Stimulated activated CD4-positive, alpha-beta T cell treated with anti-CD3 and anti-CD28 coated beads, Interleukin-4, amount 100 ng/mL, for 4 hours (primary cell): Measurements from ENCODE around the gene MKLN1.
A peak's percentile ranks its signal among the peaks of the same experiment; 100 is the strongest.

ENCODE experiments used
- DNase-seq, 2 experiments: peaks; one replicate each; pipeline ENCODE4 v3.0.0-alpha.2; 2020

Gene MKLN1

DNA sequence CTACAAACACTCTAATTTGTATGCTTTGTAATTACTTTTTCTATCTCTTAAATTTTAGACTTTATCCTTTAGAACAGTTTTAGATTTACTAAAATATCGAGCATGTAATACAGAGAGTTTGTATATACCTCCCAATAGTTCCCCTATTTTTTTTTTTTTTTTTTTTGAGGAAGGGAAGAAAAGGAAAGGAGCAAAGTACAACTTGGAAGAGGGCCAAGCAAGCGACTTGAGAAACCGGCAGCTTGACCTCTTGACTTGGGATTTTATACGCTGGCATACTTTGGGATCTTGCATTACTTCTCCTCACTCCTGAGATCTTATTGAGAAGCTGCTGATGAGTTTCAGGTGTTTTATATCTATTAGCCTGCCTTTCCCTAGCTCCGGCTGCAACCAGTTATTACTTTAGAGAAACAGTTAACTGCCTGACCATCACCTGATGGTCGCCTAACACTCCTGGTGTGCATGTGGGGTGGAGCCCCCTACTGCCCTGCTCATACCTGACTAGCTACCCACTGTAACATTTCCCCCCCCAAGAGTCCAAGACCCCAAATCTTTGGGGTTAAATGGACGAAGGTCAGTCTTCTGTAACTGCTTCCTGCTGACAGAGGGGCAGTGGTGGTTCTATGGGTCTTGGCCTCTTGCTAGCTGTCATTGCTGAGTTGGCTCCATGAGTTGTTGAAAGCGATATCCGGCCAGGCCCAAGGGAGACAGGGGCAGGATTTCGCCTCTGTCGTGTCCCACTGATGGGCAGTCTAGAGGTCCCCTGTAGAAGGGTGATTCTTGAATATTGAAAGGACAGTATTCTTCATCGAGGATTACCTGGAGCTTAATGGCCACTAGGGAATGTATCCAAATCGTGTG, 28.5 kb downstream of the MKLN1 start:
- no peak for DNase-seq

- no peak for DNase-seq
Observed at GRCh38 chr7:131357282-131357880, 29.7 kb downstream of the MKLN1 start.

GRCh38 chr7:131358636-131359035, 31.0 kb downstream of the MKLN1 start:
- DNase-seq = no peak

DNA sequence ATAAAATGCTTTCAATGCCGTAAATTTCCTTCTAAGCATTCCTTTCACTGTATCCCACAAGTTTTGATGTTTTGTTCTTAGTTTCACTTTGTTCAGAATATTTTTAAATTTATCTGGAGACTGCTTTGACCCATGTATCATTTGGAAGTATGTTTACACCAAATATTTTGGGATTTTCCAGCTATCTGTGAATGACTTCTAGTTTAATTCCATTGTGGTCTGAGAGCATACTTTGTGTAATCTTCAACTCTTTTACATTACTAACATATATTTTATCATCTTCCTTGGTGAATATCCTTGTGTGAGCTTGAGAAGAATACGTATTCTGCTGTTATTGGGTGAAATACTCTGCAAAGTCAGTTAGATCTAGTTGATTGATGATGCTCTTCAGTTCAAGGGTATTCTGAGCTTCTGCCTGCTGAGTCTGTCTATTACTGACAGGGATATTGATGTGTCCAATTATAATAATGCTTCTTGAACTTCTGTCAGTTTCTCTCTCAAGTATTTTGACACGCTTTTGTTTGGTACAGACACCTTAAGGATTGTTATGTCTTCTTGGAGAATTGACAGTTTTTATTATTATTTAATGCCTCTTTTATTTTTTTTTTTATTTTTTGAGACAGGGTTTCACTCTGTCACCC, 31.6 kb downstream of the MKLN1 start:
- DNase-seq = no peak

DNA sequence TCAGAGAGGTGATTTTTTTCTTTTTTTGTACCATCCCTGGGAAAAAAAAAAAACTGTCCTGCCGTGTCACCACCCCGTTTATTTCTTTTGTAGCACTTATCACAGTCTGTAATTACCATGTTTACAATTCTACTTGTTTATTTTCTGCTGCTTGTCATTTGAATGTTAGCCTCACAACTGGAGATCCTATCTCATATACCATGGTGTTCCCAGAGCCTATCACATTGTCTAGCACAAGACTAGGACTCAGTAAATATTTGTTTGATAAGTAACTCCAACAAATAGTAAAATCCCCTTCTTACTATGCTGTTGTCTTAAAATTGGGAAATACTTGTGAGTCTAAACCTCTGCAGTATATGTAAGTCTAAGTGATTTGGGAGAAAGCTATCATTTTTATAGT, 36.0 kb downstream of the MKLN1 start:
- no peak for DNase-seq

DNA sequence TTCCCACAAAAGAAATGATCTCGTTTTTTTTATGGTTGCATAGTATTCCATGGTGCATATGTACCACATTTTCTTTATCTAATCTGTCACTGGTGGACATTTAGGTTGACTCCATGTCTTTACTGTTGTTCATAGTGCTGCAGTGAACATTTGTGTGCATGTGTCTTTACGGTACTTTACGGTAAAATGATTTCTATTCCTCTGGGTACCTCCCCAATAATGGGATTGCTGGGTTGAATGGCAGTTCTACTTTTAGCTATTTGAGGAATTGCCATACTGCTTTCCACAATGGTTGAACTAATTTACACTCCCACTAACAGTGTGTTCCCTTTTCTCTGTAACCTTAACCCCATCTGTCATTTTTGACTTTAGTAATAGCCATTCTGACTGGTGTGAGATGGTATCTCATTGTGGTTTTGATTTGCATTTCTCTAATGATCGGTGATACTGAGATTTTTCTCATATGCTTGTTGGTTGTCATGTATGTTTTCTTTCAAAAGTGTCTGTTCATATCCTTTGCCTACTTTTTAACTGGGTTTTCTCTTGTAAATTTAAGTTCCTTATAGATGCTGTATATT, 37.2 kb downstream of the MKLN1 start:
- DNase-seq = no peak

DNA sequence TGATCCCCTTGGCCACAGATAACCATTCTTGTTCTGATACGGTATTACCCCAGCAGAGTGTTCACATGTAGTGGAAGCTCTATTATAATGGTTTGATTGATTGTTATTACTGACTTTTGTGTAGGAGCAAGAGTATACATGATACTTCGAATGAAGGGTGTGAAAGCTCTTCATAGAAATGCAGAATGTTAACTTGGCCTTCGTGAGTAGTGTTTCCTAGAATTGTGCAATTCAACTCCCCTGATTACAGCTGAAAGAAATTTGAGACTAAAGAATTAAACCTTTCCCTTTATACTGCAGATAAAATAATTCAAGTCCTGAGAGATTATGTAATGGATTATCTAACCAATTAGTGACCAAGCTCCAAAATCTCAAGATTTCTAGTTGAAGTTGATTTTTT, 38.2 kb downstream of the MKLN1 start:
- no peak for DNase-seq

GRCh38 chr7:131369354-131369753, 41.7 kb downstream of the MKLN1 start:
- DNase-seq = no peak

DNA sequence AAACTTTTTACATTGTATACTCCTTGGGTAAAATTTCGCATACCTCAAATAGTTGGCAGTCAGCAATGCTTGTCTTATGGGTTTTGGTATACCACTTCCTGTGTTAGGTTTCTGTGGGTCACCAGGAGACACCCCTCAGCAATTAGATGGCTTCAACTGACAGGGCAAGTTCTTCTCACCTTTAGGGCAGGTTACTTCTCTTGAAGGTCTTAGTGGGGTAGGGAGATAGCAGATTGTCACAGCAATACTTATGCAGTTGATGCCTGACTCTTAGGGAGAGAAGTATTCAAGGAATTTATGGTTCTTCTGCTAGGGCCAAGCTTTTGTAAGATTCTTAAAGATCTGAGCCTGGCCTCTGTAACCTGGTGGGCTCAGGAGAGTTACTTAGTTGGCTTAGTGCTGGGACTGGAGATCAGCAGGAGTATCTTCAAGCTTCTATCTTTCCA, 42.9 kb downstream of the MKLN1 start:
- peak in 1 of 2 experiments; percentile 9 for DNase-seq

- no peak for DNase-seq
Observed at GRCh38 chr7:131371411-131371810, 43.7 kb downstream of the MKLN1 start.

- DNase-seq = no peak
Observed at GRCh38 chr7:131372554-131372953, 44.9 kb downstream of the MKLN1 start.

- DNase-seq = no peak
Observed at GRCh38 chr7:131374821-131375220, 47.1 kb downstream of the MKLN1 start.

GRCh38 chr7:131381069-131381838, 53.6 kb downstream of the MKLN1 start:
- no peak for DNase-seq

GRCh38 chr7:131383417-131384285, 56.0 kb downstream of the MKLN1 start:
- no peak for DNase-seq

DNA sequence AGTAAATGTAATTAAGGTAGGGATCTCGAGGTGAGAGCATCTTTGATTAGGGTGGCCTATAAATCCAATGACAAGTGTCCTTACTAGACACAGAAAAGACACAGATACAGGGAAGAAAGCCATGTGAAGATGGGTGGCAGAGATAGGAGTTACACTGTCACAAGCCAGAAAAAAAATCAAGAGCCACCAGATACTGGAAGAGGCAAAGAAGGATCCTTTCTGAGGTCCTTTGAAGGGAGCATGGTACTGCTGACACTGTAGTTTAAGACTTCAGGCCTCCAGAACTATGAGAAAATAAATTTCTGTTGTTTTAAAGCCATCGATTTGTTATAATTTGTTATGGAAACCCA, 56.6 kb downstream of the MKLN1 start:
- no peak for DNase-seq

GRCh38 chr7:131385039-131385605, 57.4 kb downstream of the MKLN1 start:
- no peak for DNase-seq

DNA sequence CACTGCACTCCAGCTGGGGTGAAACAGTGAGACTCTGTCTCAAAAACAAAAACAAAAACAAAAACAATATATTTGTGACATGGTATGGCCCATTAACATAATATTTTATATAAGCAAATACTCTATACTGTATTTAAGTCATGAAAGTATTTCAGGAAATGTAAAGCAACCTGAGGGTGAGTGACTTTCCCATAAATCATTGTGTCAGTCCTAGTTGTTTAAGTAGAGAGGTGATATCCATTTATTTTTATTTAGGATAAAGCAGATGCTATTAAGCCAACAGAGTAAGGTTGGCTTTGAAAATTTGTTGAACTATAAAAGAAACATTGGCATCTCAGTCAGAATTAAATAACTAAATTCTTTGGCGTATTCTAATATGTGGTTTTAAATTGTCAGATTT, 60.5 kb downstream of the MKLN1 start:
- DNase-seq = no peak

DNA sequence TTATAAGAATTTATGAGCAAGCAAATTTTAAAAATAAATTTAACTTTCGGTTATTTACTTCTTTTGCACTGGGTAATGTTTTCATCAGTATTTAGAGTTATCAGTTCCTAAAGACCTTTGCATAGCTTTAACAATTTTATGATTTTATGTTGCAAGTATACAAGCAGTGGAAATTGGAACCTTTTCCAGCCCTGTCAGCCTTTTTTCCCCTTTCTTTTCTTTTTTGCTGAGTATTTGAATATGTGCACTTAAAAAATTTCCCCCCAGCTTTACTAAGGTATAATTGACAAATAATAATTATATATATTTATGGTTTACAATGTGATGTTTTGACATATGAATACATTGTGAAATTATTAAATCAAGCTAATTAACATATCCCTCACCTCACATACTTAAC, 62.6 kb downstream of the MKLN1 start:
- no peak for DNase-seq

GRCh38 chr7:131391145-131391544, 63.5 kb downstream of the MKLN1 start:
- no peak for DNase-seq

GRCh38 chr7:131400681-131401176, 73.1 kb downstream of the MKLN1 start:
- DNase-seq = no peak

- DNase-seq = no peak
Observed at GRCh38 chr7:131401194-131401593, 73.5 kb downstream of the MKLN1 start.
